Stimulated activated CD4-positive, alpha-beta T cell treated with anti-CD3 and anti-CD28 coated beads, Interleukin-1b, Interleukin-23, amount 100 ng/mL, for 4 hours (primary cell): Measurements from ENCODE around the gene SHISA6.

Source experiments
- DNase-seq, 2 donors: peaks; one replicate each; pipeline ENCODE4 v3.0.0-alpha.2; 2020; ENCODE audit warnings: low read depth in 2 of 2

The SHISA6 gene

DNA sequence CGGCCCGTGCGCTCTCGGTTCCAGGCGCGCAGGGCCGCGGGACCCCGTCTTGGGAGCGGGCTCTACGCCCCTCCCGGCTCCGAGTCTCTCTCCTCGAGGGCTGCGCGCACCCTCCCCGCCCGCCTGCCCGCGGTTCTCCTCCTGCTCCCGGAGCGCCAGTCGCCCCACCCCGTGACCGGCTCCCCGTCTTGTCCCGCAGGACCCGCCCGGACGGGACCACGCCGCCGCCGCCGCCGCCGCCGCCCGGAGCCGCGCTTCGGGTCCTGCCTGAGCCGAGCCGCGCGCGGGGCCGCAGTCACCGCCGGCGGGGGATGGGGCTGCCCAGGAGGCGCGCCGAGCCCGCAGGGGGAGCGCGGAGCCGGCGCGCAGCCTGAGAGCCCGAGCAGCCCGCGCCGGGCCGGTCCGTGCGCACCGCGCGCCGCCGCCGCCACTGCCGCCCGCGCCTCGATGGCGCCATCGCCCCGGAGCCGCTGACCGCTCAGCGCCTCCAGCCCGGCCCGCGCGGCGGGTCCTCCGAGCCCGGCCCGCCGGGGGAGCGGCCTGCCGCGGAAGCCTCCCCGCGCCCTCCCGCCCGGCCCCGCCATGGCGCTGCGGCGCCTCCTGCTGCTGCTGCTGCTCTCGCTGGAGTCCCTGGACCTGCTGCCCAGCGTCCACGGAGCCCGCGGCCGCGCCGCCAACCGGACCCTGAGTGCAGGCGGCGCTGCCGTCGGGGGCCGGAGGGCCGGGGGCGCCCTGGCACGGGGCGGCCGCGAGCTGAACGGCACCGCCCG, at the start of gene SHISA6:
SHISA6 (plus strand) TSS at position 373 of the 770 bp plus-strand sequence.
- no peak for DNase-seq

DNA sequence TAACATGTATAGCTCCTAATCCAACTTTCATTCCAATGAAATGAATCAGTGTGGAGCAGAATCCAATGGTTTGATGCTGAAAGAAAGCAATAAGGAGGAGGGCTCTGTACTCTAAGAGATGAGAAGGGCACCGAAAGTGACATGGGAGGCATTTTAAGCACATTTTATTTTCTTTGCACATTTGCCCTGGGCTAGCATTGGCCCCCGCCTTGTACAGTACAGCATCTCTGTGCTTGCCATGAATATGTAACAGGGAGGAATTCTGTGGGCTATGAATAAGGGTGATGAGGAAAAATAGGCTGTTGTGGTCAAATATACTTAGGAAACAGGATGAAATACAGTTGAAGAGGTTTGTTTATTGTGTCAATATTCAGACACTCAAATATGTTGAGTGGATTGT, 45.2 kb upstream of the SHISA6 start:
- DNase-seq = no peak

DNA sequence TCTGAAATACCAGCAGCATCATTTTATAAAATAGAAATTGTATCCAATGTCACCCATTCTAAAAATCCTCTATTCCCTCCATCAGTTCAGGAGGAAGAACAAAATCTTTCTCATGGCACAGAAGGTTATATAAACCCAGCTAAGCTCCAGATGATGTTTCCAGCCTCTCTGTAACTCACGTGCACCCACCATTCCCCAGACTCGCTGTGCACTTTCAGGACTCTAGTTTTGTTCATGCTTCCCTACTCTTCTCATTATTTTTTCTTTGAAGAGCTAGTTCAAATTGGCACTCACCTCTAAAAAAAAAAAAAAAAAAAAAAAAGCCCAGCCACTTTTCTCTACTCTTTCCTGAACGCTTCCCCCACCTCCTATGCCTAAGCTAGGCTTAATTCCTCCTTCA, 36.0 kb upstream of the SHISA6 start:
- DNase-seq = no peak

DNA sequence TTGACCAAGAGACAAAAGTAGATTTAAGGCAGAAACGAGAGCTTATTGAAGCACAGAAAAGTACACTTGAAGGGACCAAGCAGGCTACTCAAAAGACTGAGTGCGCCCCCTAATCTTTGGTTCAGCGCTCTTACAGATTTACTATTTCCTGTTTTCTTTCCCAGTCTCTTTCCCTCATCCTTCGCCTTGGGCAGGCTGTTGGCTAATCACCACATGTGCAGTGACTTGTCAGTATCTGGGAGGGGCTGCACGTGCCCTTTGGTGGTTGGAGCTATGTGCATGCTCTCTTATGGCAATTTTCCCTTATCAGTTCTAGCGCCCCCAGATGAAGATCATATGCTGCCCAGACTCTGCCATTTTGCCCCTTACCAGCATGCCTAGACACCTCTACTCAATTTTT, 35.4 kb upstream of the SHISA6 start:
- no peak for DNase-seq

DNA sequence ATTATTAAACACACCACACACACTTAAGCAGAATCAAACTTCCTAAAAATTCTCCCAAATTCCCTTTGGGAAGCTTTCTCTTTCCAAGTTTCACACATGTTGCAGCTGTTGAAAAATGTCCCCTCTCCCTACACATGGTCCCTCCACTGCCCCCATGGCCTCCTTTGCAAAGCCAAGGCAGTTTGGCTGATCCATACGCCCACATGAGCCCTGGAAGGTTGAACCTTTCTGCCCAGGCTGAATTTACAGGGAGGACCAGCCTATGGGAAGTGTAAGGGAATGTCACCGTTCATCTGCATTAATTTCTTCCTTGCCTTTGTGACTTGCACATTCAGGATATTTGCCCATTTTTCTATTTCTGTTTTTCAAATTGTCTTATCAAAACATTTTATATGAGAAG, 31.1 kb upstream of the SHISA6 start:
- DNase-seq = no peak

DNA sequence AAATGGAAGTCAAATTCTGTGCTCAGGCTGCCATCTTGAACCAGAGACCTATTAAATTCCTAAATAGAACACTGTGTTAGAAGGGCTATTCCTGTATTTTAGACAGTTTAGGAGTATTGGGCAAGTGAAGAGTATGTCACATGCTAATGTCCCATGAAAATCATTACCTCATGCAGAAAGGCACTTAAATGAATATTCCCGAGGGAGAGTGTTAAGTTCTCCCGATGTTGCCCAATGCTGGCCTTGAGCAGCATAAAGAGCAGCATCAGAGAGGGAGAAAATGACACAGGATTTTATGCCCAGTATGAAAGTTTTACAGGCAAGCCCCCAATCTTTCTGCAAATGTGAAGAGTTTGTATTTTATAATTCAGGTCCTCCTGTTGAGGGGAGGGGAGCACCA, 28.2 kb upstream of the SHISA6 start:
- no peak for DNase-seq

DNA sequence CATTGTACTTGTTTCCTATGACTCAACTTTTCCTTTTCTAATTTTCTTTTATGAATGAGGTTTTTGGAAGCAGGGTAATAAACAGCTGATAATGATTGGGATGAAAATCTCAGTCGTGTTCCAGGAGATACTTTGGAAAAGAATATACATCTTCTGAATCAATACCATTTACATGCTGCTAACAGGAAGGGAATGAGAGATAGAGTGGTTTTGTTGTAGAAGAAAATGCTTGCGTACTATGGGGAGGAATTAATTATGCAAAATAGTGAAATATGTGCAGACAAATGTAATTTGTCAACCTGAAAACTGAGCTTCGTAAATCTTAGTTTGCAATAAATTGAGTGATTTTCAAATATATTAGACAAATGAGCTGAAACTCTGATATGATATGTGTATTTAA, 24.0 kb upstream of the SHISA6 start:
- no peak for DNase-seq

DNA sequence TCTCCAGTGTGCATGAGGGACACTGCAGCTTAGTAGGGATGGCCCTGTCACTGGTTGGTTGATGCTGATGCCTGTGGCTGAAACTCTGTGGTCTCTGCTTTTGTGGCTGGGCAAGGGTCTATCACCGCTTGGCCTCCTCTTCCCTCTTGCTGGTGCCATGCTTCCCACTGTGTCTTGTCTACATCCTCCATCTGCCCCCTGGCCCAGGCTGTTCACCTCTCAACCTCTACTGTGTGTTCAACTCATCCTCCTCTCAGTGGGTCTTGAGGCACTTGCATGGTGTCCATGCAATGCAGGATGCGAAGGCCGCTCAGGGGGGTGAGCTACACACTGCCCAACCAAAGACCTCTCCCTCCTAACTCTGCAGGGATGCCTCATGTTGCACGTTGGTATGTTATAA, 19.8 kb upstream of the SHISA6 start:
- no peak for DNase-seq

DNA sequence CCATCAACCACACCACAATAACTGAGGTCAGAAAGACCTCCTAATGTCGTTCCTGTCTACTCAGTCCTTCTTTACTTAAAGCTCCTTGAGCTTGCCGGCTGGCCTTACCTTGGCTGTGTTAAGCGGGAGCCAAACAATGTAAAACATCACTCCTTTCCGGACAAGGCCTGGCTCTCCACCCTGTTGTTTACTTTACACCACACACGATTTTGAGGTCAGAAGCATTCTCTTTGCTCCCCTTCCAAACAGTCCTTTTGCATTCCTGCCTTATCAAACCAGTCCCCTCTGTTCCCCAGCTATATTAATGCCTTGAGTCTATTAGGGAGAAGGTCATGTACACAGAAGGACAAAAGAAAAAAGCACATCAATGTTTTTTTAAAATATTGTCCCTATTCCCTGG, 19.3 kb upstream of the SHISA6 start:
- DNase-seq = no peak

DNA sequence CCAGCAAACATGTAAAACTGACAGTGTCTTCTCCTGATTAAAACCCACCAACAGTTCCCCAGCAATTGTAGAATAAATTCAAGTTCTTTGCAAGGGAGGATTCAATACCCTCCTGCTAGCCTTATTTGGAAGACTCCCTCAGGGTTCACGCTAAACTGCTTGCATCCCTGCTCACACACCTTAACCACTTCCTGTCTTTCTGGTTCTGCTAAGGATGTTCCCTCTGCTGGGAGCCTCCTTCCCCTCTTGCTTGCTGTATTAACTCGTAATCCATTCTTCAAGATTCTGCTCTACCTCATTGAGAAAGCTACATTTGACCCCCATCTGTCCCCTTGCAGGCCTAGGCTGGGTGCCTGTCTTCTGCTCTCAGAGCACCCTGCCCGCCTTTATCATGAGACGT, 2.3 kb upstream of the SHISA6 start:
- no peak for DNase-seq

DNA sequence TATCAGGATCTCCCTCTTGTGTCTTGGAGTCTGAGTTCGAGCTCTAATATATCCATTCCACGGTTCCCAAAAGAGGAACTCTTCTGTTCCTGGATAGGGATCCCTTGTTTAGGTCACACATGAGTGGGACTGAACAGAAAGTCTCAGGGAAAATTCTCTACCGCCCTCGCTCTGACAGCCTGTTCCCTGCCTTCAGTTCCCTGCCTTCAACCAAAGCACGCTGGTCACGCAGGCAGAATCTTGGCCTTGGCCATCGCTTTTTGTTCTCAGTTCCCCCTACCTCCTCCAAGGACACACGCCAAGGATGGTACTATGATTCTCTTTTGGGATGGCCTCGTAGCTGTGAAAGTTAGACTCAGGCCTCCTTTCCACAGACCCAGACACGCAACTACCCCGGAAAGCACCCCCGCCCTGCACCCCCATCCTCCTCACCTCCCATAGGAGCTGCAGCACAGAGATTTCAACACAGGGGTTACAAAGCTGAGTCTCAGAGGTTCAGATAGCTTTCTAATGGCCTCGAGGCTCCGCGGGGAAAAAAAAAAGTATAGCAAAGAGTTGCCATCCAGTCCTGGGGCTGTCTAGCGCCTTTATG, 1.5 kb upstream of the SHISA6 start:
- no peak for DNase-seq

DNA sequence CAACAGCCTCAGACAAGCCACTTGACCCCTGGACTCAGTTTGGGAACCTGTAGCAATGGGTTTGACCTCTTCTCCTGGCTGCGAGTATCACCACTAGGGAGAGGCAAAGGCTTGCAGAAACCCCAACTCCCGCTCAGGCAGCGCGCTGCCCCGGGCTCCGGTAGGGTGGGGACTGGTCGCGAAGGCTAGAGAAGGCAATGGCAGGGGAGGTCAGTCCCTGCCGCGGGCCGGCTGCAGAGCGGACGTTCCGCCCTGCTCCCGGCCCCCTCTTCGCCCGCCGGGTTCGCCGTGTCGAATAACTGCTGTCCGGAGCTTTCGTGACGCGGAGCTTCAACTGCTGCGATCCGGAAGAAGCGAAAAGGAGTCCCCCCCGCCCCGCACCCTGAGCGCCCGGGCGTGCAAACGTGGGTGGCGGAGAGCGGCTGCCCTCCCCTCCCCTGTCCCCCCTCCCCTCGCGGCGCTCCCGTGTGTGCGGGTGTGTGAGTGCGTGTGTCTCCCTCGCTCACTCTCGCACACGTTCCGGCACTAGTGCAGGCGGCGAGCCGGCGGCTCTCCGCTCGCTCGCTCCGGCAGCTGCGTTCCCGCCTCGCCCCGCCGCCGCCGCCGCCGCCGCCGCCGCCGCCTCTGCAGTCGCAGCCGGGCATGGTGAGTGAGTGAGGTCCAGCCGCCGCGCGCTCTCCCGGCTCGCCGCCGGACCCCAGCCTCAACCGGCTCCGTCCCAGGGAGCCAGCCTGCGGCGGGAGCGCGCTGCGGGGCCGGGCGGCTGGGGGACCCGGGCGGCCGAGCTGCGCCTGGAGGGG, 772 bp upstream of the SHISA6 start:
- no peak for DNase-seq

DNA sequence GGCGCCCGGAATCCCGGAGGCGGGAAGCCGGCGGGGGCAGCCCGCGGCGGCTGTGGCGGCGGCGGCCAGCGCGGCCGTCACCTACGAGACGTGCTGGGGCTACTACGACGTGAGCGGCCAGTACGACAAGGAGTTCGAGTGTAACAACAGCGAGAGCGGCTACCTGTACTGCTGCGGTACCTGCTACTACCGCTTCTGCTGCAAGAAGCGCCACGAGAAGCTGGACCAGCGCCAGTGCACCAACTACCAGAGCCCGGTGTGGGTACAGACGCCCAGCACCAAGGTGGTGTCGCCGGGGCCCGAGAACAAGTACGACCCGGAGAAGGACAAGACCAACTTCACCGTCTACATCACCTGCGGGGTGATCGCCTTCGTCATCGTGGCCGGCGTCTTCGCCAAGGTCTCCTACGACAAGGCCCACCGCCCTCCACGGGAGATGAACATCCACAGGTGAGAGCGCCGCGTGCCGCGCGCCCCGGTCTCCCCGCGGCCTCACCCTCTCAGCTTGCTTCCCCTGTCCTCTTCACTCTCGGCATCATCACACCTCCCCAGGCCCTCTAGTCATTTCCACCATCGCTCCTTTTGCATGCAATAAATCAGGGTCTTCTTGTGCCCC, 706 bp downstream of the SHISA6 start:
- no peak for DNase-seq

DNA sequence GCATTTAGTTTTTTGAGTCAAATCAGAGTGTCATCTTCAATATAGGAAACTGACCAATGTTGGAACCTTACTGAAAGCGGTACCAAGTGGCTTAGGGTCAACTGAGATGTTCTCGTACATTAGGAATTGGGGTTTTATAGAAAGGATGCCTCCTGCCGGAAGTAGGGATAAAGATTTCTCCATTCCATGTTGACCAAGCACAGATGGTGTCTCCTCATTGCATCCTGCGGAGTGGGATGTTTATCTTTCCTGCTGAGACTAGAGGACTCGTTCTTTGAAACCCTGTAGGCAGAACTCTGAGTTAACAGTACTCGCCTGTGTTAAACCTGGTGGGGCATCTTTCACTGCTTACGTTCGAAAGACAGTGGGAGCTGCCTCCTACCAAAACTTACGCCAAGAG, 1.4 kb downstream of the SHISA6 start:
- no peak for DNase-seq

DNA sequence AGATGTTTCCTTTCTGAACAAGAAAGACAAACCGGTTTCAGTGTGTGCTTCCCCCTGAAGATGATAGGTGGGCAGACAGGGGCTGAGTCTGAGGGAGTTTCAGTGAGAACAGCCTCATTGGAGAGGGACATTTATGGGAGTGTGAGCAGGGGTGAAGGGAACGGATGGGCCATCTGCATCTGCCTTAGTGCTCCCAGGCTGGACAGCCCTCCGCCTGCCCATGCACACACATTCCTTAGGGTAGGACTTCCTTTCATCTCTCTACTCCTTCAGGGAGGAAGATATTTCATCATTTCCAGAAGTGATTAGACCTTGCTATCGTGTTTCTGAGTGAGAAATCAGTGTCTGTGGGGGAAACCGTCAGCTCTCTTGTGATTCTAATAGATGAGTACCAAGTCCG, 3.8 kb downstream of the SHISA6 start:
- no peak for DNase-seq

DNA sequence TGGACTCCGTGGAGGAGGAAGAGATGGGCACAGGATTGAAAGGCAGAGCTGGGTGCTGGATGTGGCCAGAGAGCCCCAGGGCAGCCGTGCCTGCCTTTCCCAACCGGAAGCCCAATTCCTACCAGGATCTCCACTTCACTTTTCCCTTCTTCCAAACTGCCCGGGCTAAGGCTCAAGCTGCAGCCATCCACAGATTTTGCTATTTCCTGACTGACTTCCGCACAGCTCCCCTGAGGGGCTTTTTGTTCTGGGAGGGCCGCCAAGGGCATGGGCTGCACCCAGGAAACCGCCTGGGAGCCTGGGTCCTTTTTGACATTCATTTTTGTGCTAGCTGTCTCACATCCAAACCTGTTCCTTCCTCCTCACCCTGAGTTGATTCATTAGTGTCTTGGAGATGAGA, 4.2 kb downstream of the SHISA6 start:
- no peak for DNase-seq

DNA sequence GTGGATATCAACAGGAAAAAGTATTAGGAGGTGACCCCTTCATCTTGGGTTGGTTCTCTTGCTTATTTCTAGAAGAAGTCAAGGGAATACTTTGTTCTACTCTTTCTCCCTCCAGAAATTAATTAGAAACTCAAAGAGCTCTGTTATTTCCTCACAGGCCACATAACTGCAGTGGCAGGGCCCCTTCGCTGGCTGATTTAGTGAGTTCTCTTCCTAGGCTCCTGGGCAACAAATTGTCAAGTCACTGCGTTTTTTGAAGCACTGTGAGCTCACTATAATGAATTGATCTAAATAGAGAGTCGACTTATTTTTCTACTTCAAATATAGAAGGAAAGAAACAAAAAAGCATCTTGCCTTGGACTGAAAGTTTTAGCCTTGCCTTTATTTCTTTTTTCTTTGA, 4.8 kb downstream of the SHISA6 start:
- no peak for DNase-seq

DNA sequence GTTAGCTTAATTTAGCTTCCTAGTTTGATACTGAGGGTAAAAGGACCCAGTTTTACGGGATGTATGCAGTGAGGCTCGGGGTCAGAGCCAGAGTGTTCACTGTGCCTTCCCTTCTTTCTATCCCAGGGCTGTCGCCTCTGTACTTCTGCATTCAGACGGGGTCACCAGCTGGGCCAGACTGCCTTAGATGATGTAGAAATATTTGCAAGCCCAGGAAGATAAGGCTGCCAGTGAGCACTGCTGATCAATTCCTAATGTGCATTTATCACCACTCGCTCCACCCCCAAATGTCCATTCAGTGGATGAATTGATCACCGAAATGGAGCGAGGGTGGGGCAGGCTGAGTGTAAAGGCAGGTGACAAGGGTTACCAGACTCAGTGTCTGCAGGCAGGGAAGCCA, 9.1 kb downstream of the SHISA6 start:
- DNase-seq = no peak

DNA sequence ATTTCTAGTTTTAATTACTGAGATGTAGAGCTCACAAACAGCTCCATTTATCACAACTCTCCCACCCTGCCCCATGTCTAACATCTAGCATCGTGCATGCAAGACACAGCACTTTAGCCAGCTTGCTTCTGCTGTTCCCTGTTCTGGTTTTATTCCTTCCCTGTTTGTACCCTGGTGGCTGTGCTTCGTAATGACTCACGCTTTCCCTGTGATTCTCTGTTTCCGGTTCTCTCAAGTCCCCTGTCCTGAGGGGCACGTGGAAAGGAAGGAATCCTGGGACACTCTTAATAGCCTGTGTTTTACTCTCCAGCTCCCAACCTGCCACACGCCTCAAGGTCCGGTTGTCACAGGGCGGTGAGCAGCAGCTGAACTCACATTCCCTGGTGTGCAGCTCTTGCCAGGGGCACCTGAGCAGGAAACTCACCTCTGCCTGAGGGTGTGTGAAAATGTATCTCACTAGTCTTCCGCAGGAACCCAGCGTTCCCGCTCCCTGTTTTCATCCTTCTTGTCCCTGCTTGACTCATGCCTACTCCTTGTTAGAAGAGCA, 10.6 kb downstream of the SHISA6 start:
- no peak for DNase-seq

DNA sequence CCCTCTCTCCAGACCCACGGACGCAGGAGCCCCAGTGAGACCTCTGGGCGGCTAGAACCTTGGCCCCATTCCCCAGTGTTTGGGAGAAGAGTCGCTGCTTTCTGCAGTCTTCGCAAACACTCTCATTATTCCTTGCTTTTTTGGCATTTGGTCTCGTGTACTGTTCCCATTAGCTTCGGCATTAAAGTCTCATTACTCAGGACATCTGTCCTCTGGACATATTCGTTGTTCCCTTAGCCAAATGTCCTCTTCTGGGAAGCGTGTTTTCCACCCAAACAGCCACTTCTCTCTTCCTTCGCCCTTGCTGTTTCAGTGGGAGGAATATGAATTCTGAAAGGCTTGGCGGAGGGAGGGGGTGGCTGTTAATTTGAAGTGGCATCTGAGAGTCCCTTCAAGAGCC, 11.1 kb downstream of the SHISA6 start:
- DNase-seq = no peak

DNA sequence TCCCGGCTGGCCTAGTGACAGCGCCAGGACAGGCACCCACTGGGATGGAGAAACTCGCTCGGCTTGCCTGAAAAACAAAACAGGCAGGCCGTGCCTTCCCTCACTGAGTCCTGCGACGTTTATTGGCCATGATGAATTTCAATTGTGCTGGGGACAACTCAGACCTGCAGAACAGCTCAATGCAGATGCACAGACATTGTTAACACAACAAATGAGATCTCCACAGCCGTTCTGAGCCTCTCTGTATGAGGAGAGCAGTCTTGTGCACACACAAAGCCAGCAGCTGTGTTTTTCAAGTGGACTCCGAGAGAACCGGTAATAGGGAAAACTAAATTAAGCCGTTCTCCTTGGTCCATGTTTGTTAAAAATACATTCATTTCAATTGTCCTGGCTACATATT, 15.9 kb downstream of the SHISA6 start:
- no peak for DNase-seq

DNA sequence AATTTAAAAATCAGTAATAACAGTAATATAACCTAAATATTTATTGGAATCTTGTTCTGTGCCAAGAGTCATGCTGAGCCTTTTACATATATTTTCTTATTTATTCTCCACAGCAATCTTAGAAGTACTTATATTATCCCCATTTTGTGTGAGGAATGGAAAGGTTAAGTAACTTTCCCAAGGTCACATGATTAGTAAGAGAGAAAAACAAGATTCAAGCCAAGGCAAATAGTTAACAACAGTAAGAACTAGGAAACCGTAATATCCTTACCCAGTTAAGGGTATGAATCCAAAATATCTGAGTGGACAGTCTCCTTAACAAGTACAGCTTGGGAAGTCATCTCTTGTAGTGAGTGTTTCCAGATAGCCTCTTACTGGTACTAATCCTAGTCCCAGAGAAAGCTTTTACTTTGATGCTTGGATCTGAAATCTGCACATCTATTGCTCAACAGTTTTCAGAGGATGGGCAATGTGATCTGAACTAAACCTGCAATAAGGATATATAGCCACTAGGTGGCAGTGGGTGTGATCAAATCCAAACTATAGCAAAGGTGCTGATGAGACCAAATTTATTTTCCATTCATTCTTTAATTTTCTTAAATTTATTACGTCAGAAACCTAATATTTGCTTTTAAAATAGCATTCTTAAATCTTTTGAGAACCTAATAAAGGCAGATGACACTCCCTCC, 23.3 kb downstream of the SHISA6 start:
- no peak for DNase-seq
